HG02798 (cell line): ENCODE measurements around the gene ACVR1.
A peak's percentile ranks its signal among the peaks of the same experiment; 100 is the strongest.
"Not testable (repeated sequence)": the region's sequence is repeated elsewhere in the genome, so short reads cannot be mapped to it uniquely, and the experiment has no call there.

ENCODE experiments used
- ATAC-seq: cut with Tn5 transposase; IDR thresholded peaks from one replicate; pipeline ENCODE4 v1.9.1; 2021; ENCODE audit warnings: mild to moderate bottlenecking; ENCODE audit not compliant: unreplicated experiment, poor library complexity

ACVR1 gene

DNA sequence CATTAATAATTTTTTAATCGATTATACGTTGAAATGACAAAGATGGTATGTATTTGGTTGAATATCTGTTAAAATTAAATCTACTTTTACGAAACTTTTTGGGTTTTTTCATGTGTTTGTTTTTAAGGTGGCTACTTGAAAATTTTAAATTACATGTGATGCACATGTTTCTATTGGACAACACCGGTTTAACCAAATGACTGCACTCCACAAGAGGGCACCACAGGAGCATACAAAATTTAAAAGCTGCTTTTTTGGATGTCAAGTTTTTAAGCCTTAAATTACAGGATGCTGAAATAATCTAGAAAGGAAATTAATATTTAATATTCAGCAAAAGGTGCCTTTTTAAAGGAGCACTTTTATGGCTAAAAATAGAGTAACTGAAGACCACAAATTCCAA, 98.7 kb downstream of the ACVR1 start:
- ATAC-seq, result no peak

DNA sequence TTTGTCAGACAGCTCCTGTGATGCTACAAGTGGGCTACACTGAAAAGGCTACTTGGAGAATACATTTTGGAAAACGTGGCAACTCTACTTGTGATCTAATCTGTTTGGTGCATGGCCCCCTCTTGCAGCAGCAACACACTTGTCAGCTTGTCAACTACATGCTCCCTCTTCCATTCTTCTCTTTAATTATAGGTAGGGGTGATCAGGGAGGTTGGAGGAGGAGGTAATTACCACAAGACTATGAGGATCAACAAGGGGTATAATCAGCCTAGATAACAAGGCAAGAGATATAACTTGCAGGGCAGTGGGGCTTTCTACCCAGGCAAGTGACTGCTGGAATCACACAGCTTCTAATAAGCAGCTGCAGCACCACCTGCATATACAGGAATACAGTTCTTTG, 104.9 kb downstream of the ACVR1 start:
- no peak for ATAC-seq

DNA sequence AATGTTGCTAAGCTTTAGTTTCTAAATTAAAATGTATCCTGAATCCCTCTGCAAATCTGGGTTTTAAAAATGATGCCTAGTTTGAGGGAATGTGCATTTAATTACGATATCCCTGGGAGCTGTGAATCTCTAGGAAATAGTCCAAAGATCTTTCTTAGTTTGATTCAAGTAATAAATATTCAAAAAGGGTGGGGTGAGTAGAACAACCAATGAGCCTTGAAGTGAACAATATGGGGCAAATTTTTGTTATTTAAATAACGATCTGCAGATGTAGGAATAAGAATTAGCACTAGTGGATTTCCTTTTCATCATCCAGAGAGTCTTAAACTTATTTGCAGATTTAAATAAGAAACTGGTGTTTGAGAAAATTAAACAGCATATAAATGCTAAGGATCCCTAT, 106.3 kb downstream of the ACVR1 start:
- ATAC-seq, result no peak

- no peak for ATAC-seq
Measured at GRCh38 chr2:157764386-157764785, 111.7 kb downstream of the ACVR1 start.

DNA sequence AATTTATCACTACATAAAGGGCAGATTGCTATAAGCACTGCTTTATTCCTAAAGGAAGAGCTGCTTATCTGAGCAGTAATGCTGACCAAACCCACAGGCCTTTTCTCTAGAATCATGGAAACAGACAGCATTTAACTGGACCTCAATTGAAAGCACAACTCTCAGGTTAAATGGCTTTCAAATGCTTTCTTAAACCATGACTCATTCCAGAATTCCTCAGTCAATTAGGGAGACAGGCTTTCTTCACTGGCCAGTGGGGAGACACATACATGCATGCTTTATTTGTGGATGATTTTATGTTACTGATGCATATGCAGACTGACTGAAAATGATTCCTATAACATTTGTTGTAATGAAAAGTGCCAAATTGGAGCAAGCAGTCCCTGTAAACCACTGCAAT, 114.6 kb downstream of the ACVR1 start:
- no peak for ATAC-seq

GRCh38 chr2:157760949-157761348, 115.2 kb downstream of the ACVR1 start:
- no peak for ATAC-seq

- no peak for ATAC-seq
Measured at GRCh38 chr2:157759855-157760254, 116.3 kb downstream of the ACVR1 start.

DNA sequence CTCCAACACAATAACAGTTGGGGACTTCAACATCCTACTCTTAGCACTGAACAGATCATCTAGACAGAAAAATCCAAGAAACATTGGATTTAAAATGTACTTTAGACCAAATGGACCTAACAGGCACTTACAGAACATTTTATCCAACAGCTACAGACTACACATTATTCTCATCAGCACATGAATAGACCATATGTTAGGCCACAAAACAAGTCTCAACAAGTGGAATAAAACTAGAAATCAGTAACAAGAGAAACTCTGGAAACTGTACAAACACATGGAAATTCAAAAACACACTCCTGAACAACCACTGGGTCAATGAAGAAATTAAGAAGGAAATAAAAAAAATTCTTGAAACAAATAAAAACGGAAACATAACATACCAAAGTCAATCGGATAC, 117.5 kb downstream of the ACVR1 start:
- no peak for ATAC-seq

DNA sequence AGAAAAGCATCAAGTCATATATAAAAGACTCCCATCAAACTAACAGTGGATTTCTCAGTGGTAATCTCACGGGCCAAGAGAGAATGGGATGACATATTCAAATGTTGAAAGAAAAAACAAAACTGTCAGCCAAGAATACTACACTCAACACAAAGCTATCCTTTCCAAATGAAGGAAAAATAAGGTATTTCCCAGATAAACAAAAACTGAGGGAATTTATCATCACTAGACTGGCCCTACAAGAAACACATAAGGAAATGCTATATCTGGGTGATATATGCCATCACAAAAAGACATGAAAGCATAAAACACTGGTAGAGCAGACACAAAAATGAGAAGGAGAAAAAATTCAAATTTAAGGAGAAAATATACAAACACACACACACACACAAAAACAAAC, 118.6 kb downstream of the ACVR1 start:
- no peak for ATAC-seq

DNA sequence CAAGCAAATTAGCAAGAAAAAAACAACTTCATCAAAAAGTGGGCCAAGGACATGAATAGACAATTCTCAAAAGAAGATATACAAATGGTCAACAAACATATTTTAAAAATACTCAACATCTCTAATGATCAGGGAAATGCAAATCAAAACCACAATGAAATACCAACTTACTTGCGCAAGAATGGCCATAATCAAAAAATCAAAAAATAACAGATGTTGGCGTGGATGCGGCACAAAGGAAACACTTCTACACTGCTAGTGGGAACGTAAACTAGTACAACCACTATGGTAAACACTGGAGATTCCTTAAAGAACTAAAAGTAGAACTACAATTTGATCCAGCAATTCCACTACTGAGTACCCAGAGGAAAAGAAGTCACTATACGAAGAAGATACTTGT, 119.7 kb downstream of the ACVR1 start:
- not testable (repeated sequence) for ATAC-seq

- peak; percentile 65 for ATAC-seq
Measured at GRCh38 chr2:157751462-157752058, 124.6 kb downstream of the ACVR1 start.

- ATAC-seq, result no peak
Measured at GRCh38 chr2:157749684-157750083, 126.4 kb downstream of the ACVR1 start.

- ATAC-seq, result no peak
Measured at GRCh38 chr2:157748371-157749142, 127.6 kb downstream of the ACVR1 start.

GRCh38 chr2:157747695-157748370, 128.3 kb downstream of the ACVR1 start:
- peak; percentile 33 for ATAC-seq

DNA sequence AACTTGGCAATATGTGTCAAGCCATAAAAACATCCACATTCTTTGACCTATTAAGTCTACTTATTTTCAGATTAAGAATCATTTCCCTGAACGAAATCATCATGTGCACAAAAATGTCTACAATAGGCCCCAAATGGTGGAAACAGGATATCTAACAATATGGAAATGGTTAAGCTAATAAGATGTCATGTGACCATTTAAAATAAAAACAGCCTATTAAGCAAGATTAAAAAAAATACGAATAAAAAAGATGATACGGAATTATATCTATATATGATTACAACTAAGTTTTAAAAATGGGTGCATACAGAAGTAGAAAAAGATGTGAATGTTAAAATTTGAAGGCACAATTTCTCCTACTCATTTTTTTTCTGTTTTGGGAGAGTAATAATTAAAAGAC, 128.8 kb downstream of the ACVR1 start:
- ATAC-seq, result no peak

DNA sequence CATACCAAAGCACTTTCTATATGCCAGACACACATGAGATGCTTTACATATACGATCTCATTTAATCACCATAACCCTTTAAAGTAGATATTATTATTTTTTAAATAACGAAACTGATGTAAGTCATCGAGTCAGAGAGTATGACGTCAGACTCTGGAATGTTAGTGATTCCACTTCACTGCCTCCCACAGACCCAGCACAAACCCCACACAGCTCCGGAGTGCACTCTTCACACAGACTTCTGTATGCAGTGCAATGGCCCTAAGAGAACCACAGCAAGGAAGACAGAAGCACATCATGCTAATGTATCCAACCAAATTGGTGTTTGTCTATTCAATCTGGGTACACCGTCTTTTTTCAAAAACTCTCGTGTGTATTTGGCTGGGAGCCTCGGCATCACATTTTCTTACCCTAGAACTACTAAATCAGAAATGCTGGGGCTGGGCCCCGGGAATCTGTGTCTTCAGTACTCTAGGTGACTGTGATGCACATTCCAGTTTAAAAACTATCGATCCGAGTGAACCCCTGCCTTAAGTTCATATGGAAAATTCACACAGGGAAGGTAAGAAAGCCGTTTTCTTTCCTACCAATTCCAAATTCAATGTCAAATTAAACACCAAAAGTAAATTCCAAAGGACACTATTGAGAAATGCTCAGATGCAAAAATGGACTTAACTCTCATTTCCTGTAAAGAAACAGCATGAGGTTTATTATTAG, 129.7 kb downstream of the ACVR1 start:
- no peak for ATAC-seq

GRCh38 chr2:157744571-157745076, 131.5 kb downstream of the ACVR1 start:
- no peak for ATAC-seq

DNA sequence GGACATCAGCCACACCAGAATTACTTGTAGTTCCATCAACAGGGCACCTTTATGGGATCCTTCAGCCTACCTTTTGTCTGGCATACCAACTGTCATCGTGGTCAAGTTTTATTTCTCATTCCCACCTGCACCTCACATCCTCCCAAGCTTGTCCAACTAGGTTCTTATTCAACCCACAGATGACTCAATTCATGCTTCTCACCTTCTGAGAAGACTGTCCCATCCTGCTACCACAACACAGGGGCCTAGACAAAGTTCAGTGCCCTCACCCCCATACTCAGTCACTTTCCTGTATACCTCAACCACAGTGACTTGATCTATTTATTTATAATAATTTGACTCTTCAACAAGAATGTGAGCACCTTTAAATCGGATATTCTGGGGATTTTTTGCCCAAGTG, 133.1 kb downstream of the ACVR1 start:
- ATAC-seq, result peak; percentile 73

GRCh38 chr2:157741819-157742484, 134.2 kb downstream of the ACVR1 start:
- no peak for ATAC-seq

DNA sequence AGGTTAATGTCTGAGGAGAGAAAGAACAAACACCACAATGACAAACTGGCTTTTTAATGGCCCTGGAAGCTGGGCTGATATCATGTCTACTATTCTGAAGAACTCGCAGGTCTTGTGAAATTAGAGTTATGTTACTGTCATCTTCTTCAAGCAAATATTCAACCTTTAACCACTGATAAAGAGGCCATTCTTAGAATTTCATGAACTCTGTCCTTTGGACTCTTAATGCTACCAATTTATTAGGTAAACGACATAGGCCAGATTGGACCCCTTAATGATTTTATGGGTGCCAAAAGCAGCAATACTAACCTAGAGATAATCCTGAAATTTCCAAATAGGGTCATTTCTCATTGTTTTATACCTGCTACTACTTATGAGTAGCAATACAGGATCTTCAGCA, 138.5 kb downstream of the ACVR1 start:
- ATAC-seq, result no peak
